Colonic mucosa (tissue), 4 donors: ENCODE data around the gene KIF21B. TPM values are rescaled to one million over a fixed set of nuclear protein-coding genes. Genes with fewer than 3 reads are reported as not detected.

ENCODE experiments used
- DNase-seq: peaks from one replicate; pipeline ENCODE4 v3.0.0-alpha.2; 2020
- H3K27ac ChIP-seq: fragments of 200-600 bp; one replicate; pipeline ENCODE4 v1.8.0; 2021
- H3K27me3 ChIP-seq: fragments of 200-600 bp; one replicate; pipeline ENCODE4 v1.8.0; 2021
- H3K36me3 ChIP-seq: fragments of 200-600 bp; one replicate; pipeline ENCODE4 v1.8.0; 2021
- H3K4me1 ChIP-seq: fragments of 200-600 bp; one replicate; pipeline ENCODE4 v1.8.0; 2021; ENCODE audit warnings: mild to moderate bottlenecking
- H3K4me3 ChIP-seq: fragments of 200-600 bp; one replicate; pipeline ENCODE4 v1.8.0; 2021
- H3K9ac ChIP-seq, 2 donors: one replicate each; pipeline ENCODE4 v1.7.0; 2013; ENCODE audit warnings: control low read depth in 2 of 2, low read depth in 2 of 2, low read length in 2 of 2
- H3K9me3 ChIP-seq: fragments of 200-600 bp; one replicate; pipeline ENCODE4 v1.8.0; 2021
- CTCF ChIP-seq: fragments of 200-600 bp; IDR thresholded peaks from one replicate; pipeline ENCODE4 v1.8.0; 2022; ENCODE audit warnings: antibody characterized with exemption, mild to moderate bottlenecking
- intact Hi-C: fragments of 100-400 bp; cut with DNase I; formaldehyde crosslinking; loops from one replicate; pipeline ENCODE4 v1.14.1; 2022
- total RNA-seq, 2 donors: library from RNA; stranded (reverse); fragmentation: NEBNext Ultra II Directional in 1 of 2; extraction: Animal tissue kit (Norgen Biotek cat#: 25700) in 1 of 2; gene quantifications; one replicate each; pipeline ENCODE4 v1.2.1, GENCODE V29; 2021
- donor health status: healthy.
- donor health status: DM: no; HTN: no; CAD: no.
- donor health status: DM: no; HTN: no; CAD: no.

KIF21B gene
- total RNA-seq, 2 donors from 2014 or later: 3.1 to 10.4 TPM

- Histone ChIP-seq H3K9ac (no peak overlapping the region), H3K27me3 (no peaks in the 10 kb centered on the region), H3K4me3 (no peak overlapping the region), H3K9me3 (no peaks in the 10 kb centered on the region), H3K36me3 (no peaks in the 10 kb centered on the region), H3K4me1 (no peaks in the 10 kb centered on the region), H3K27ac (no peak overlapping the region)
- intact Hi-C loops: no loop called here
- TF ChIP-seq CTCF: no peak
- no peak for DNase-seq
Measured at GRCh38 chr1:200980452-200980772, 43.1 kb downstream of the KIF21B start.

- peak; percentile 72 for DNase-seq
- intact Hi-C loops: no loop called here
Measured at GRCh38 chr1:200979574-200980451, 43.7 kb downstream of the KIF21B start.

GRCh38 chr1:200977071-200977754 lies 46.3 kb downstream of the KIF21B start:
- intact Hi-C loops: no loop called here

More at GRCh38 chr1:200979574-200980451, 43.7 kb downstream of the KIF21B start:
- TF ChIP-seq CTCF: peak; percentile 65
- Histone ChIP-seq H3K27ac (no peak overlapping the region), H3K4me3 (no peak overlapping the region), H3K4me1 (no peaks in the 10 kb centered on the region), H3K36me3 (no peaks in the 10 kb centered on the region), H3K9ac (no peak overlapping the region), H3K27me3 (no peaks in the 10 kb centered on the region), H3K9me3 (no peaks in the 10 kb centered on the region)

DNA sequence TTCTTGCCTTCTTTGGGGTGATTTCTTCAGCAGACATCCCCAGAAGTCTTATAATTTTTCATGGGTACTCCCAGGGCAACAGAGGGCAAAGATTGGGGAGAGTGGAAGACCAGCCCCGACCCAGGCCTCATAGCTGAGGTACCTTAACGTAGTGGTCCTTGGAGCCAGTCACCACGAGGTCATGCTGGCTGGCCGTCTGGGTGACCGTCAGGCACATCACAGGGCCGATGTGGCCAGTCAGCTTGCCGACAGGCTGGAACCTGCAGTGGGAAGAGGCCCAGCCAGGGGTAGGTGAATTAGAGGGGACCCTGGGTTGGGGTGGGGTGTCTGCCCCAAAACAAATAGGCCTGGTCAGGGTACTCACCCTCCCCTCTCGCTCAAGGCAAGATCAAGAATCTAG lies 46.9 kb downstream of the KIF21B start:
- intact Hi-C loops: no loop called here

More at GRCh38 chr1:200977071-200977754, 46.3 kb downstream of the KIF21B start:
- DNase-seq: no peak
- Histone ChIP-seq H3K9me3 (no peaks in the 10 kb centered on the region), H3K36me3 (no peaks in the 10 kb centered on the region), H3K9ac (no peak overlapping the region), H3K27ac (no peak overlapping the region), H3K27me3 (no peaks in the 10 kb centered on the region), H3K4me3 (no peak overlapping the region), H3K4me1 (no peaks in the 10 kb centered on the region)
- TF ChIP-seq CTCF: no peak

GRCh38 chr1:200975458-200975857 lies 48.1 kb downstream of the KIF21B start:
- Histone ChIP-seq H3K9me3 (no peaks in the 10 kb centered on the region), H3K27me3 (no peaks in the 10 kb centered on the region), H3K9ac (no peak overlapping the region), H3K4me1 (no peaks in the 10 kb centered on the region), H3K27ac (no peak overlapping the region), H3K36me3 (no peaks in the 10 kb centered on the region), H3K4me3 (no peak overlapping the region)
- TF ChIP-seq CTCF: no peak
- DNase-seq: no peak
- intact Hi-C loops: loop anchor here (2.0 kb wide), 1 partner anchor 65 kb away; no protein-coding TSS in a partner anchor

More for the DNA sequence above, 46.9 kb downstream of the KIF21B start:
- Histone ChIP-seq H3K4me3 (no peak overlapping the region), H3K27ac (no peak overlapping the region), H3K4me1 (no peaks in the 10 kb centered on the region), H3K36me3 (no peaks in the 10 kb centered on the region), H3K9me3 (no peaks in the 10 kb centered on the region), H3K9ac (no peak overlapping the region), H3K27me3 (no peaks in the 10 kb centered on the region)
- no peak for TF ChIP-seq CTCF
- no peak for DNase-seq
